Amygdala (tissue), 56 donors: Measurements from ENCODE around the gene XPNPEP1.

ENCODE experiments used
- DNase-seq, 56 donors: peaks; one replicate each; lab custom pipeline; 2025; lab: John Stamatoyannopoulos, UW

The XPNPEP1 gene

GRCh38 chr10:109922976-109923921 lies at the start of gene XPNPEP1:
XPNPEP1 (minus strand) TSS chr10:109923511; CDS start chr10:109923433, 78 bp downstream.
- peak in 55 of 56 donors; percentile 18 to 92 (median 78) for DNase-seq

GRCh38 chr10:109972372-109973001 lies 49.2 kb upstream of the XPNPEP1 start:
- no peak for DNase-seq

GRCh38 chr10:109971634-109972033 lies 48.3 kb upstream of the XPNPEP1 start:
- DNase-seq, result no peak

GRCh38 chr10:109969760-109970346 lies 46.5 kb upstream of the XPNPEP1 start:
- peak in 4 of 56 donors; percentile 12 to 47 (median 24) for DNase-seq

GRCh38 chr10:109968953-109969759 lies 45.8 kb upstream of the XPNPEP1 start:
- DNase-seq, result peak in 25 of 56 donors; percentile 9 to 59 (median 41)

GRCh38 chr10:109967739-109968088 lies 44.4 kb upstream of the XPNPEP1 start:
- DNase-seq, result no peak

GRCh38 chr10:109966961-109967738 lies 43.8 kb upstream of the XPNPEP1 start:
- DNase-seq, result peak in 1 of 56 donors; percentile 28

- no peak for DNase-seq
Observed at GRCh38 chr10:109964318-109964717, 41.0 kb upstream of the XPNPEP1 start.

GRCh38 chr10:109963439-109963838 lies 40.1 kb upstream of the XPNPEP1 start:
- no peak for DNase-seq

GRCh38 chr10:109962247-109962646 lies 38.9 kb upstream of the XPNPEP1 start:
- DNase-seq, result no peak

- no peak for DNase-seq
Observed at GRCh38 chr10:109961174-109962001, 38.1 kb upstream of the XPNPEP1 start.

GRCh38 chr10:109960682-109961081 lies 37.4 kb upstream of the XPNPEP1 start:
- no peak for DNase-seq

GRCh38 chr10:109959259-109960145 lies 36.2 kb upstream of the XPNPEP1 start:
- peak in 2 of 56 donors; percentile 25 to 32 for DNase-seq

GRCh38 chr10:109958059-109958458 lies 34.7 kb upstream of the XPNPEP1 start:
- no peak for DNase-seq

GRCh38 chr10:109957092-109957797 lies 33.9 kb upstream of the XPNPEP1 start:
- DNase-seq, result no peak

GRCh38 chr10:109956454-109957091 lies 33.3 kb upstream of the XPNPEP1 start:
- DNase-seq, result no peak

- no peak for DNase-seq
Observed at GRCh38 chr10:109953766-109954165, 30.5 kb upstream of the XPNPEP1 start.
